HG03103 (cell line): Measurements from ENCODE around the gene PAX4.

Source experiments
- ATAC-seq: cut with Tn5 transposase; IDR thresholded peaks from one replicate; pipeline ENCODE4 v1.9.1; 2021; ENCODE audit warnings: low read depth; ENCODE audit not compliant: unreplicated experiment

PAX4 gene

GRCh38 chr7:127629268-127629854 is 11.4 kb upstream of the PAX4 start:
- peak; percentile 97 for ATAC-seq

GRCh38 chr7:127628445-127628844 is 10.5 kb upstream of the PAX4 start:
- no peak for ATAC-seq

DNA sequence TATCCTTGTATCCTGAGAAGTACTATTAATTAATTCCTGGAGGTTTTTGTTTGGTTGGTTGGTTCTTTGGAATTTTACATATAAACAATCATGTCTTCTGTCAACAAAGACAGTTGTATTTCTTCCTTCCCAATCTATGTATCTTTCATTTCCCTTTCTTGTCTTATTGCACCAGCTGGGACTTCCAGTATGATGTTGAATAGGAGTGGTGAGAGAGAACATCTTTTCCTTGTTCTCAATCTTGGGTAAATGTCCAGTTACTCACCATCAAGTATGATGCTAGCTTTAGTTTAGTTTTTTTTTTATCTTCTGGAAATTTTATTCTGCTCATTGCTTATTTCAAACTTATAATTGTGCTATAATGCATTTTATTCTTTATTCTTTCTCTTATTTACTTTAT is 7.4 kb upstream of the PAX4 start:
- ATAC-seq, result no peak

DNA sequence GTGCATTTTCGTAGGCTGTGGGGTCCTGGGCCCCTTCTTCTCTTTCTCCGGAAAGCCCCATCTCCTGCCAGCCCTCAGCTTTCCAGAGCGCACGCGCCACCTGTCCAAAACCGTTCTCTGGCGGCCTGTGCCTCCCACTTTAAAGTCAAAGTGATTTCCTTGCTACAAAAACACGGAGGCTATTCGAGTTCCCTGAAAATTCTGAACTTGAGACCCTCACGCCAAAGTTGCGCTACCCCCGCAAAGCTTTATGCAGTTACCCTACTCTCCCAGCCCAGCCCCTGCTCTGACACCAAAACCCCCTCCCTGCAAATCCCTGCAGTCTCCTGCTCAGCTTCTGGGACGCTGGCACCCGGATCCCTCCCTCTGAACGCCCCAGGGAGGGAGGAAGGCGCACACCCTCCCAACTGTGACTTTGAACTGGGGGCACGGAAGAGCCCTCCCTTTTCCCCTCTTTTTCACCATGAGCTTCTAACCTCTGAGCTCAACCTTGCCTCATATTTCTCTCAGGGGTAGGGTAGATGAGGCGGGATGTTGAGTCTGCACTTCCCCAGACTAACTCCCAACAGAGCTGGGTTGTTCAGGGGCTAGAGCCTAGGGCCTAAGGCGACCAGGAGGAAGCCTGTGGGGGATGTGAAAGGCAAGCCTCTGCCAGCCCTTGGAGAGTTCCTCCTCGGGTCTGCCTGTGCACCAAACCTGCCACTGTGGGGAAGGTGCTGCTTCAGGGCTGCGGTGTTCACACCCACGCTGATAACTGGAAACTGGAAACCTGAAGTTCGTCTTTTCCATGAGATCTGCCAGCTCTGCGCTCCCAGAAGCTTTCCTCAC is 2.7 kb upstream of the PAX4 start:
- ATAC-seq, result no peak

- ATAC-seq, result no peak
Measured at GRCh38 chr7:127619681-127620405, 1.9 kb upstream of the PAX4 start.

DNA sequence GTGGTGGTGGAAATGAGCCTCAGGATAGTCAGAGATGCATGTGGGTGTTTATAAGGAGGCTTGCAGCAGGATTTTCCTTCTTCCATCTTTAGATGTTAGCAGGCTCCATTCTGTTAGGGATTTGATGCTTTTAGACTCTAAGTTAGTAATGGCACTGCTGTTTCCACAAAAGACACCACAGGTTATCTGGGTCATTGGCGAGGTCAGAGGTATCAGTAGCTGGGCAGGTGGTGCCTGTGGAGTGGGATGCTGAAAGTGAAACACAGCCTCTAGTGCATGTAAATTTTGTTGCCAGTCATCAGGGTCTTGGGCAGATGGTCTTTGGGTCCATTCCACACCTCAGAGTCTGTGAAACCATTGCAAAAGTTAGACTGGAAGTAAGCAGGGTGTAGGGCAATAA is 833 bp upstream of the PAX4 start:
- no peak for ATAC-seq

GRCh38 chr7:127616724-127617123 is 1.2 kb downstream of the PAX4 start:
- ATAC-seq, result no peak

- no peak for ATAC-seq
Measured at GRCh38 chr7:127612263-127612662, 5.7 kb downstream of the PAX4 start.

- no peak for ATAC-seq
Measured at GRCh38 chr7:127609297-127609696, 8.6 kb downstream of the PAX4 start.

- ATAC-seq, result no peak
Measured at GRCh38 chr7:127608446-127608845, 9.5 kb downstream of the PAX4 start.

GRCh38 chr7:127600885-127601284 is 17.1 kb downstream of the PAX4 start:
- ATAC-seq, result no peak

DNA sequence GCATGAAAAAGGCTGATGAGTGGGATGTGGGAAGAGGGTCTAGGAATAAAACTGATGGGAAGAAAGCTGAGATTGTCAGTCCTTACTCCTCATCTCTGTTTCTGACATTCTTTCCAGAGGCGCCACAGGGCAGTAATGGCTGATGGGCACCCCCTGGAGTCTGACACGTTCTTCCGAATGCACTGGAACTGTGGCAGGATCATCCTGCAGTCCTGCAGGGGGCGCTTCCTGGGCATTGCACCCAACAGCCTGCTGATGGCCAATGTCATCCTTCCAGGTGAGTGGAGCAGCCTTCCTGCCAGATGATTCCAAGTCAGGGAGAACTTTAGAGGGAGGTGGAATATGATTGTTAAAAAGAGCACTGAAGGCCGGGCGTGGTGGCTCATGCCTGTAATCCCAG is 19.6 kb downstream of the PAX4 start:
- ATAC-seq, result no peak

GRCh38 chr7:127595737-127596136 is 22.2 kb downstream of the PAX4 start:
- ATAC-seq, result no peak

DNA sequence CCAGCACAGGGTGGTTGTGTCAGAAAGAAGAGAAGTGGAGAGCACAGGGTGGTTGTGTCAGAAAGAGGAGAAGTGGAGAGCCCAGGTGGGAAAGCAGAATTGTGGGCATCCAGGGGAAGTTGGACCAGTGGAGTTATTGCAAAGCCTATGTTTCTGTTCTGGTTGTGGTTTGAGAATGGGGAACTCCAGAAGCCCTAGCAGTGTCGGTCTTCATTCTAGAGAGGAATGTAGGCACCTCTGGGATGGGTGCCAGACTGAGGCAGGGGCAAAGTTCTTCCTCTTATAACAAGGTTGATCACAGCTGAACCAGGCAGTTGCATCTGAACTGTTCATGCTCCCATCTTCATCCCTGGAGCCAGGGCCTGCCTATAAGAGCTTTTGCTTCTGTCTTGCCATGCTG is 23.5 kb downstream of the PAX4 start:
- ATAC-seq, result no peak

DNA sequence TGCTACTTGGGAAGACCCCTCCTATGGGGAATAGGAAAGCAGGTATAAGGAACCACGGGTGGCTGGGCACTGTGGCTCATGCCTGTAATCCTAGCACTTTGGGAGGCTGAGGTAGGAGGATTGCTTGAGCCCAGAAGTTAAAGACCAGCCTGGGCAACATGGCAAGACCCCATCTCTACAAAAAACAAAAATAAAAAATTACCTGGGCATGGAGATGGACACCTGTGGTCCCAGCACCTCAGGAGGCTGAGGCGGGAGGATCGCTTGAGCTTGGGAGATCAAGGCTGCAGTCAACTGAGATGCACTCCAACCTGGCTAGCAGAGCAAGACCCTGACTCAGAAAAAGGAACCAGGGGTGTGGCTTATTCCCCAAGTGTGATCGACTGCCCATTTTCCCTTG is 25.4 kb downstream of the PAX4 start:
- ATAC-seq, result no peak

DNA sequence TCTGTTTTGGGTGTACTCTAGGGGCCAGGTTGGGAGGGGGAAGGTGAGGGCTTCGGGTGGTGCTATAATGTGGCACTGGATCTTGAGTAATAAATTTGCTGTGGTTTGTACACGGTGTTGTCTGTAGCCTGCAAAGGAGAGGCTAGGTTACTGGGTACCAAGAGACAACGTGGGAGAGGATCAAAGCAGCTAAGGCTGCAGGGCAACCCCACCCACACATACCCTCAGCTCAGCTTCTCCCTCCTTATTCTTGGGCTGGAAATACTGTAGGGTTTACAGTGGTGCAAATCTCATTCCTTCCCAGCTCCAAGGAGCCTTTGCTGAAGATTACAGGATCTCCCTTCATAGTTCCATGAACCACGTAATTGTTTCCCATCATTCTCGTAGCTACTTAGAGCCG is 26.4 kb downstream of the PAX4 start:
- no peak for ATAC-seq

GRCh38 chr7:127591189-127591588 is 26.8 kb downstream of the PAX4 start:
- ATAC-seq, result no peak

- no peak for ATAC-seq
Measured at GRCh38 chr7:127589896-127590295, 28.0 kb downstream of the PAX4 start.

DNA sequence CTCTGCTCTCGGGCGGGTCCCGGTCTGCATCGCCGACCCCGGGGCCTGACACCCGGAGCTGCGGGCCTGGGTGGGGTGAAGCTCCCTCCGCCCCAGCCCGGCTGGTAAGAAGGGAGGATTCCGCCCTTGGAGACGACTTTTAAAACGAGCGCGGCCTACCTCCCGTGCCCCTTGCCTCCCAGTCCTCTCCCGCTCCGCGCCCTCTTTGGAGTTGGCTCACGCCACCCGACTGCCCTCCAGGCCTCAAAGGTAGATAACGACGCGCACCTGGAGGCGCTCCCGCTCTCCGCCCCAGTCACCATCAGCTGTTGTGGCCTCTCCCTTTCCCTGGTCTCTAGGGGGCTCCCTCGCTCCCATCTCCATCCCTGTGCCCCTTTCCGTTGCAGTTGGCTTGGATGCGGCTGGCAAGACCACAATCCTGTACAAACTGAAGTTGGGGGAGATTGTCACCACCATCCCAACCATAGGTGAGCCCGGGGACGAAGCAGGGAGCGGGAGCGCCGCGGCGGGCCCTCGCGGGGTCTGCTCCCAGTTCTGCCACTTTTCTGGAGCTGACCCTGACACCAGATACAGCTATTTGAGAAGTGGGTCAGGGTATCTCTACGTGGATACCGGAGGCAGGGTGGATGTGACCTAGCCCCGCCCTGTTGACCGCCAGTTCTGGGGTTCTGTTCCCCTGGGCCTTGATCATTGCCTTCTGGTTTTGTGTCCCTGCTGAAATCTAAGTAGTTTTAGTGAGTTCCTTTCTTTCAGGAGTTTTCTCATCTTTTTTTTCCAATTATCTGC is 29.1 kb downstream of the PAX4 start:
- peak; percentile 7 for ATAC-seq

DNA sequence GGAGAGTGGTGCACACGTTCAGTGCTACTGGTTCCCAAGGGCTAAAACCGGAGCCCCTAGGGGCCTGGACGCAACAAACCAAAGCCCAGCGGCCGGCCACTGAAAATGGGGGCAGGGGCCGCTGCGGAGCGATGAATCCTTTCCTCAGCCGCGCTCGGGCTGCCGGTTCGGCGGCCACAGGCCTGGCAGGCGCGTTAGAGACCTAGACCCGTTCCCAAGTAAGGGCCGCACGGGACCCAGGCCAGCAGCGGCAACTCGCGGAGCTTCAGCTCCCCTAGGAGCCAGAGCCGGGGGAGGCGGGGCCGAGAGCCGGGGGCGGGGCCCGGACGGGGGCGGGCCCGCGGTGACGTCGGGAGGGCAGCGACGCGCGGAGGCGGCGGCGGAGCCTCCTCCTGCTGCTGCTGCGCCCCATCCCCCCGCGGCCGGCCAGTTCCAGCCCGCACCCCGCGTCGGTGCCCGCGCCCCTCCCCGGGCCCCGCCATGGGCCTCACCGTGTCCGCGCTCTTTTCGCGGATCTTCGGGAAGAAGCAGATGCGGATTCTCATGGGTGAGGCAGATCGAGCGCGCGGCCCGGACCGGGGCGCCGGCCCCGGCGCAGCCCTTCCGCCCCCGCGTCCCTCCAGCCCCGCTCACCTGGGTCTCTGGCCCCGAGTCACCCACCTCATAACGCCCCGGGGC is 29.8 kb downstream of the PAX4 start, which contains the start of gene ARF5:
TSS of gene ARF5 (plus strand) at position 393 of the 678 bp plus-strand sequence. CDS start at position 481, 88 bp downstream.
- ATAC-seq, result peak; percentile 64
